DOHH2 (cell line): ENCODE measurements around the gene PAEP.

Experiments used
- H3F3A ChIP-seq: fragments of 200-600 bp; sonication (generic), shearing (Covaris generic); 2 replicates; pipeline ENCODE4 v1.6.0; 2016; ENCODE audit warnings: antibody characterized with exemption, mild to moderate bottlenecking; ENCODE audit not compliant: control insufficient read depth, insufficient read depth
- H3K27ac ChIP-seq: fragments of 200-600 bp; sonication (generic); 2 replicates; pipeline ENCODE4 v1.5.1; 2014; ENCODE audit warnings: low read depth, mild to moderate bottlenecking, low read length, moderate library complexity
- H3K27me3 ChIP-seq: fragments of 200-600 bp; sonication (generic); 2 replicates; pipeline ENCODE4 v1.6.1; 2014; ENCODE audit warnings: mild to moderate bottlenecking, low read length, mixed read lengths; ENCODE audit not compliant: control insufficient read depth
- H3K36me3 ChIP-seq: fragments of 200-600 bp; sonication (generic); 2 replicates; pipeline ENCODE4 v1.6.1; 2014; ENCODE audit warnings: mild to moderate bottlenecking, low read length, moderate library complexity, mixed read lengths; ENCODE audit not compliant: control insufficient read depth
- H3K4me1 ChIP-seq: fragments of 200-600 bp; sonication (generic); 2 replicates; pipeline ENCODE4 v1.6.1; 2014; ENCODE audit warnings: mild to moderate bottlenecking, low read length, mixed read lengths; ENCODE audit not compliant: control insufficient read depth
- H3K4me2 ChIP-seq: fragments of 200-600 bp; sonication (generic); 2 replicates; pipeline ENCODE4 v1.6.0; 2014; ENCODE audit warnings: mild to moderate bottlenecking, low read length, moderate library complexity
- H3K4me3 ChIP-seq: fragments of 200-600 bp; sonication (generic); 2 replicates; pipeline ENCODE4 v1.5.1; 2014; ENCODE audit warnings: mild to moderate bottlenecking, low read length, mixed read lengths
- H3K79me2 ChIP-seq: fragments of 200-600 bp; sonication (generic); 2 replicates; pipeline ENCODE4 v1.6.1; 2014; ENCODE audit warnings: mild to moderate bottlenecking, low read length, mixed read lengths; ENCODE audit not compliant: control insufficient read depth
- H3K9me2 ChIP-seq: fragments of 200-600 bp; sonication (generic); replicated peaks from 2 replicates; pipeline ENCODE4 v1.6.1; 2014; ENCODE audit warnings: mild to moderate bottlenecking, low read length, mixed read lengths; ENCODE audit not compliant: control insufficient read depth
- H3K9me3 ChIP-seq: fragments of 200-600 bp; sonication (generic); 2 replicates; pipeline ENCODE4 v1.6.1; 2014; ENCODE audit warnings: antibody characterized with exemption, low read length, mixed read lengths; ENCODE audit not compliant: control insufficient read depth, insufficient read depth
- H4K20me1 ChIP-seq: fragments of 200-600 bp; sonication (generic); 2 replicates; pipeline ENCODE4 v1.6.0; 2014; ENCODE audit warnings: low read depth, mild to moderate bottlenecking, antibody characterized with exemption, low read length, moderate library complexity; ENCODE audit not compliant: control insufficient read depth, insufficient read depth
- CTCF ChIP-seq: fragments of 200-600 bp; sonication (generic); IDR thresholded peaks from one replicate; pipeline ENCODE4 v1.5.1; 2014; ENCODE audit warnings: antibody characterized with exemption, mild to moderate bottlenecking, low read depth, low read length; ENCODE audit not compliant: poor library complexity, severe bottlenecking
- EZH2phosphoT487 ChIP-seq: fragments of 200-600 bp; sonication (generic); IDR thresholded peaks from 2 replicates; pipeline ENCODE4 v1.6.1; 2017; ENCODE audit warnings: borderline replicate concordance, mild to moderate bottlenecking, antibody characterized with exemption, low read length, moderate library complexity, mixed read lengths

The PAEP gene

GRCh38 chr9:135610290-135611141 lies 49.0 kb downstream of the PAEP start:
- Histone ChIP-seq H3F3A (no peaks in the 10 kb centered on the region), H3K4me1 (no peaks in the 10 kb centered on the region), H3K9me2 (no peaks in the 10 kb centered on the region), H3K9me3 (no peaks in the 10 kb centered on the region), H3K36me3 (no peaks in the 10 kb centered on the region), H3K79me2 (no peaks in the 10 kb centered on the region), H4K20me1 (no peaks in the 10 kb centered on the region), H3K27ac (no peak overlapping the region), H3K27me3 (no peaks in the 10 kb centered on the region), H3K4me3 (no peak overlapping the region), H3K4me2 (no peak overlapping the region)
- TF ChIP-seq EZH2phosphoT487: no peak
- no peak for TF ChIP-seq CTCF

GRCh38 chr9:135611142-135611874 lies 49.8 kb downstream of the PAEP start:
- Histone ChIP-seq H3K79me2 (no peaks in the 10 kb centered on the region), H4K20me1 (no peaks in the 10 kb centered on the region), H3K9me2 (no peaks in the 10 kb centered on the region), H3K27me3 (no peaks in the 10 kb centered on the region), H3K4me1 (no peaks in the 10 kb centered on the region), H3F3A (no peaks in the 10 kb centered on the region), H3K27ac (no peak overlapping the region), H3K4me3 (no peak overlapping the region), H3K36me3 (no peaks in the 10 kb centered on the region), H3K4me2 (no peak overlapping the region), H3K9me3 (no peaks in the 10 kb centered on the region)
- TF ChIP-seq CTCF (no peak), EZH2phosphoT487 (no peak)

GRCh38 chr9:135611875-135612209 lies 50.3 kb downstream of the PAEP start:
- no peaks in the 10 kb centered on the region for H3K4me1 ChIP-seq
- H3K79me2 ChIP-seq: no peaks in the 10 kb centered on the region
- H3F3A ChIP-seq: no peaks in the 10 kb centered on the region
- no peak overlapping the region for H3K4me2 ChIP-seq
- no peaks in the 10 kb centered on the region for H3K9me3 ChIP-seq
- H3K27ac ChIP-seq: no peak overlapping the region
- H3K4me3 ChIP-seq: no peak overlapping the region
- no peaks in the 10 kb centered on the region for H3K9me2 ChIP-seq
- no peaks in the 10 kb centered on the region for H4K20me1 ChIP-seq
- no peaks in the 10 kb centered on the region for H3K36me3 ChIP-seq
- no peaks in the 10 kb centered on the region for H3K27me3 ChIP-seq
- TF ChIP-seq CTCF (no peak), EZH2phosphoT487 (no peak)
